COLO668 (cell line): ENCODE data around the gene TAOK1.
A peak's percentile ranks its signal among the peaks of the same experiment; 100 is the strongest.

Source experiments
- DNase-seq: peaks from one replicate; lab custom pipeline; 2025; ENCODE audit not compliant: unreplicated experiment; lab: John Stamatoyannopoulos, UW

Gene TAOK1

DNA sequence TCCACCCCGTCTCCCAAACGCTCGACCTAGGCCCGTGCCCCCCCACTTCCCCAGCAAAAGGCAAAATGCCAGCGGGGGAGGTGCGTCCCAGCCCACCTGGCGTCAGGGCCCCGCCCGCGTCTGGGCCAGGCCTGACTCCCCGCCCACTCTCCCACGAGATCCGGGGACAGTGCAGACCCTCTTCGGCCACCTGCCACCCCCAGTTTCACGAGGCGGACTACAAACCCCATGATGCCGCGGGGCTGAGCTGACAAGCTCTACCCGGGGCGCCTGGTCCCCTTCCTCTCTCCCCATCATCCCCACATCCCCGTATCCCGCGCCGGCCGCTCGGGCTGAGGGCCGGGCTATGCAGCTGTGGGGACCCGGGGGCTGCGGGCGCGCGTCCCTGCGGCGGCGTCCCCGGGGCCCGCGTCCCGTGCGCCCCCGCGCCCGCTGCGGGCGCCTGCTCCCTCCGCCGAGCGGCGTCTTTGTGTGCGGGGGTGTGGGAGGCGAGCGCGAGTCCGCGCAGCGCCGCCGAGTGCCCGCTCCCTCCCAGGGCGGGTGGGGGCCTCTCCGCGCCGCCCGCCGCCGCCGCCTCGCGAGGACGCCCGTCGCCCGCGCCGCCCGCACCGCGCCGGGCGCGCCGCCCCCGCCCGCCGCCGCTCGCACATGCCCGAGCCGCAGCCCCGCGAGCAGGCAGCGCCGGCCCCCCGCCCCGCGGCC, 202.8 kb downstream of the TAOK1 start, which contains the start of gene ANKRD13B:
Gene ANKRD13B (plus strand): TSS at position 283 of the 702 bp plus-strand sequence. CDS start 490 bp downstream, outside the sequence.
- DNase-seq = peak; percentile 61

DNA sequence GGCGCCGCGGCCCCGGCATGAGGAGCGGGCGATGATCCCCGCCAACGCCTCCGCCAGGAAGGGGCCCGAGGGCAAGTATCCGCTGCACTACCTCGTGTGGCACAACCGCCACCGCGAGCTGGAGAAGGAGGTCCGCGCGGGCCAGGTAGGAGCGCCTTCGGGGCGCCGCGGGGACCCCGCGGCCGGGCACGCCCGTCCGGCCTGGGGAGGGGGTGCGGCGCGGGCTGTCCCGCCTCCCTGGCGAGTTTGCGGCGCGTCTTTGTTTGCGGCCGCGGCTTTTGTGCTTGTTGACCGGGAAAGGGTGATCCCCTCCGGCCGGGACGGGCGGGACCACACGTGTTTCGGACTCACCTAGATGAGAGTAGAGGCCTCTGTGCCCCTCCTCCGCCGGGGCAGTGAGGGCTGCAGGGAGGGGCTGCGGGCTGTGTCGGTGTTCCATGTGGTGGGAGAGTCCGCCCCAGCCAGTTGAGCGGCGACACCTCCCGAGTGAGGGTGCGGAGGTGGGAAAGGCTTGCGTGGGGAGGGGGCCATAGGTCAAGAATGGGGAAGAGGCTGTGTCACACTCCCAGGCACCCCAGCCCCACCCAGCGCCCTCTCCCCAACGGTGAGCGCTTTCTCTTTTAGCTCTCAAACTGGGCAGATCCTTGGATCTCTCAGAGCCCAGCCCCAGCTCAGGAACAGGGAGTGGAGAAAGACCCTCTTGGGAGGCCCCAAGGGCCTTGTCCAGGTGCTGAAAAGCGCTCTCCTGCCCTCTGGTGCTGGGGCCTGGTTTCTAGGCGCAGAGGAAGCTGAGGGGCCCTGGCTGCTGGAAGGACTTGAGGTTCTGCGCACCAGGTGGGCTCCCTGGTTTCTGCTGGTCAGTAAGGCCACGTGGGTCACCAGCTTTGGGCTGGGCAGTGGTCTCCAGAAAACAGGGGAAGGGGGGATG, 203.7 kb downstream of the TAOK1 start:
- peak; percentile 36 for DNase-seq

DNA sequence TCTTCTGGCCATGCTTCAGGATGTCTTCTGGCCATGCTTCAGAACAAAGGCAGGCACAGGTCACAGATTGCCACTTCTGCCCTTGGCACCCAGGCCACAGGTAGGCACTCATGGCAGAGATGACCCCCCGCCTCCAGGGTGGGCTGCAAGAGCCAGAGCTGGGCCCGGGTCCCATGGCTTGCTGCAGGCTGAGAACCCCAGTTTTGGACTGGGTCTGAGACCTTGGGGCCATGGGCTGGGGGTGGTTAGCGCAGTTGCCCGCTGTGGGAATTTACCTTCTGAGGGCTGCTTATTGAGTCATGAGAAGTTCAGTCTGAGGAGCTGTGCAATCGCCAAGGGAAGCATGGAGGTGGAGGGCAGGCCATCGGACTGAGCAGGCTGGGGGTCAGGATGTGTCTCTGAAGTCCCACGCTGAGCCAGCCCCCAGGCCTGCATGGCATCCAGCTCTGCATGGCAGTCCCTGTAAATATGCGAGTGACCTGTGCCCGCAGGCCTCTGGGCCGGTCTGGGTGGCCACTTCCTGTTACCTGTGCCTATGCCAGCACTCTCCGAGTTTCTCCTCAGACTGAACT, 204.4 kb downstream of the TAOK1 start:
- DNase-seq = no peak

DNA sequence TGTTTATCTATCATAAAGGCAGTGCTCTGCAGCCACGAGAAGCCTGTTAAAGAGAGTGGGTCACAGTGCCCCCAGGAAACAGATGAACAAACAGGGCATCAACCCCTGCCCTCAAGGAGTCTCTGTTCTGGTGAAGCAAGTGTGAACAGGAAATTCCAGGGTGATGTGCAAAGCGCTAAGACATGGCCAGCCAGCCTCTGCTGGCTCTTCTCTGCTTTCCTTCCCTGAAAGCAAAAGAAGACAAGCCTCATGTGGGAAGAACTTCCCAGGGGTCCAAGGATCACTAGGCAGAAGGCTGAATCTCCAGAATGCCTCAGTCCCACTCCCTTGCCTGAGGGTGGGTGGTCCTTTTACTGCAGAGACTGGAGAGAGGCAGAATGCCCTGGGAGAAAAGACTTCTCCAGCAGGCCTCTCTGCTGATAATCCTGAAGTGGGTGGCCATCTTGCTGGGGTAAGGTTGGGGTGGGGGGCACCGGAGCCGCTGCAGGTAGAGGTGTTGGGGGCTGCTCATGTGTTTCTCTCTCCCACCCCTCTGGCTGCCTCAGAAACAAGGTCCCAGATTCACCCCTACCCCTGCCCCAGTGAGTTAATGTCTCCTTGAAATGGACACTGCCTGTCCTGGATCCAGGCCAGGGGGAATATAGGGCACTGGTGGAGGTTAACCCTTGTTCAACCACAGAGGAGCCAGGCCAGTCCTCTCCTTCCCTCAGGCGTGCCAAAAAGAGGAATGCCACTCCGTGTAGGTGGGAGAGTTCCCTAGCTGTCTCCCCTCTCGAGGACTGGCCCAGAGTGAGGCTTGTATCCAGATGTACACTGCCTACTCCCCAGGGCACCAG, 205.2 kb downstream of the TAOK1 start:
- DNase-seq = no peak

DNA sequence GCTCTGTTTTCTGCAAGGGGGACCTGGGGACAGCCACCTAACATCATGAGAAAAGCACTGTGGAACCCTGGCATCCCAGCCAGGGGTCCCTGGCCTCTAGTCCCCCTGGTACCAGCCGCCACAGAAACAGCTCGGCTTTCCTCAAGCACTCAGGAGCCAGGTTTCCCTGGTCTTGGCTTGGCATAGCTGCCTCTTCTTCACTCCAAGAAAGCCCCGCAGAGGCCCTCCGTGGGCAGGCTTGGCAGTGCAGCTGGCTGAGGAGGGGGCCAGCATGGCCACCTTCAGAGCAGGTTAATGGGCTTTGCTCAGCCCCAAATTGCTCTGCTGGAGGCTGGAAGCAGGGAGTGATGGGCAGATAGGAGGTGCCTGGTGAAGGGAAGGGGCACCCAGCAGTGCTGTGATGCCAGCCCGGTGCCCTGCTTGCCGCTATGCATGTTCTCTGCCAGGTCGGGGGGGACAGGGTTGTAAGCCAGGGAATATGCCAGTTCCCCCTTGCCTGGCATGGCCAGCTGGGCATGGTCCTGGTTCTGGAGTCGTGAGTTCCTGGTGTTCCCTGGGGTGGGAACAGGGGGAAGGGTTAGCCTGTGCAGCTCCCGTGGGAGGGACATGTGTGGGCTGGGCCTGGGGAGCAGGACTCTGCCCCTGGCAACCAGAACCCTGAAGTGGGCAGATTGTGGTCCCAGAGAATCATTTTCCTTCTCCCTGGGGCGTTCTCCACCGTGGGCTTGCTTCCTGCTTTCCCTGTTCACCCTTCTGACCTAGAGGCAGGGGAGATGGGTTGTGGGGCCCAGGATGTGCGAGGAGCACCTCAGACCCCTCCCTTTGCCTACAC, 206.0 kb downstream of the TAOK1 start:
- DNase-seq = no peak

DNA sequence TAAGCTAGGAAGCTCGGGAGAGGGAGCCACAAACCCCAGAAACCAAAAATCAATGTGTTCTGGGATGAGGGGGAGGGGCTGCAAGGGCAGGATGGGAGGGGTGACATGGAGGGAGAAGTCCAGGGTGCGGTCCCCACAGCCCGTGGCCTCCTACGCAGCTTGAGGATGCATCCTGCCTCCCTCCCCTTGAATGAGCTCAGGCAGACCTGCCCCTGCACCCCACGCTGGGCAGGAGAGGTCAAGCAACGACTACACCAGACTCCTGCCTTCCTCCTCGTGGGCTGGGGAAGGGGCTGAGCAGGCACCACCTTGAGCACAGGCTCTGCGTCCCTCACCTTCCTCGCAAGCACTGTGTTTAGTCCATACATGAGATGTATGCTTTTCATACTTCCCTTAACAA, 206.6 kb downstream of the TAOK1 start:
- no peak for DNase-seq

DNA sequence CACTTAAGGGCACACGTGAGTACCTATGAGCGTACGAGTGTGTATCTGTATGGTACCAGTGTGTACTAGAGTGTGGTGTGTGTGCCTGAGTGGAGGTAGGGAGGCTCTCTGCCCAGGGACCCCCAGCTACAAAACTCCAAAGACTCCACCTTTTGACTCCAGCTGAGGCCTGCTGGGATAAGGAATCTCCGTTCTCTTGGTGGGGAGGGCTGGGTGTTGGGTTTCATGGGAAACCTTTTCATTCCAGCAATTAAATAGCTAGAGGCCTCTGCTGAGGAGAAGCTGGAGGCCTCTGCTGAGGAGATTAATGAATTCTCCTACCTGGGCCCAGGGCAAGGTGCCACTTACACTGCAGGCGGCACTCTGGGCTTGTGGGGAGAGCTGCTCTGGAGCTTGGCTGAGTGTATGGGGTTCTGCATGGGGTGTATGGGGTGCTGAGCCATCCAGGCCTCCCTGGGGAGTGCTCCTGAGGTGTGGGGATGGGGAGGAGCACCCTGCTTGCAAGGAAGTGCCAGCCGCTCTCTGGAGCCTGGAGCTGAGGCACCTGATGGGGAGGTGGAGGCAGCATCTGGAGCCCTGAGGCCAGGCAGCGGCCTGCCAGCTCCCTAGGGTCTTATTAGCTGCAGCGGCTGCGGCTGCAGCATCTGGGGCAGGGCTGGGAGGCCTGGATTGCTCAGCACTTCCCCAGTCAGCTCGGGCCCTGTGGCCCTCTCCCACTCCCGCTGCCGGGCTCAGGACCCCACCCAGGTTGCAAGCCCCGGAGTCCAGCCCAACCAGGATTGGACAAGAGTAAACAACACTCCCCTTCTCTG, 207.4 kb downstream of the TAOK1 start:
- no peak for DNase-seq
